DOHH2 (cell line): Measurements from ENCODE around the gene N4BP2L1.

Source experiments
- H3F3A ChIP-seq: fragments of 200-600 bp; sonication (generic), shearing (Covaris generic); 2 replicates; pipeline ENCODE4 v1.6.0; 2016; ENCODE audit warnings: antibody characterized with exemption, mild to moderate bottlenecking; ENCODE audit not compliant: control insufficient read depth, insufficient read depth
- H3K27ac ChIP-seq: fragments of 200-600 bp; sonication (generic); 2 replicates; pipeline ENCODE4 v1.5.1; 2014; ENCODE audit warnings: low read depth, mild to moderate bottlenecking, low read length, moderate library complexity
- H3K27me3 ChIP-seq: fragments of 200-600 bp; sonication (generic); 2 replicates; pipeline ENCODE4 v1.6.1; 2014; ENCODE audit warnings: mild to moderate bottlenecking, low read length, mixed read lengths; ENCODE audit not compliant: control insufficient read depth
- H3K36me3 ChIP-seq: fragments of 200-600 bp; sonication (generic); 2 replicates; pipeline ENCODE4 v1.6.1; 2014; ENCODE audit warnings: mild to moderate bottlenecking, low read length, moderate library complexity, mixed read lengths; ENCODE audit not compliant: control insufficient read depth
- H3K4me1 ChIP-seq: fragments of 200-600 bp; sonication (generic); 2 replicates; pipeline ENCODE4 v1.6.1; 2014; ENCODE audit warnings: mild to moderate bottlenecking, low read length, mixed read lengths; ENCODE audit not compliant: control insufficient read depth
- H3K4me2 ChIP-seq: fragments of 200-600 bp; sonication (generic); 2 replicates; pipeline ENCODE4 v1.6.0; 2014; ENCODE audit warnings: mild to moderate bottlenecking, low read length, moderate library complexity
- H3K4me3 ChIP-seq: fragments of 200-600 bp; sonication (generic); 2 replicates; pipeline ENCODE4 v1.5.1; 2014; ENCODE audit warnings: mild to moderate bottlenecking, low read length, mixed read lengths
- H3K79me2 ChIP-seq: fragments of 200-600 bp; sonication (generic); 2 replicates; pipeline ENCODE4 v1.6.1; 2014; ENCODE audit warnings: mild to moderate bottlenecking, low read length, mixed read lengths; ENCODE audit not compliant: control insufficient read depth
- H3K9me2 ChIP-seq: fragments of 200-600 bp; sonication (generic); replicated peaks from 2 replicates; pipeline ENCODE4 v1.6.1; 2014; ENCODE audit warnings: mild to moderate bottlenecking, low read length, mixed read lengths; ENCODE audit not compliant: control insufficient read depth
- H3K9me3 ChIP-seq: fragments of 200-600 bp; sonication (generic); 2 replicates; pipeline ENCODE4 v1.6.1; 2014; ENCODE audit warnings: antibody characterized with exemption, low read length, mixed read lengths; ENCODE audit not compliant: control insufficient read depth, insufficient read depth
- H4K20me1 ChIP-seq: fragments of 200-600 bp; sonication (generic); 2 replicates; pipeline ENCODE4 v1.6.0; 2014; ENCODE audit warnings: low read depth, mild to moderate bottlenecking, antibody characterized with exemption, low read length, moderate library complexity; ENCODE audit not compliant: control insufficient read depth, insufficient read depth
- EZH2phosphoT487 ChIP-seq: fragments of 200-600 bp; sonication (generic); IDR thresholded peaks from 2 replicates; pipeline ENCODE4 v1.6.1; 2017; ENCODE audit warnings: borderline replicate concordance, mild to moderate bottlenecking, antibody characterized with exemption, low read length, moderate library complexity, mixed read lengths
- TF ChIP-seq, protein P1 (sequence below): fragments of 200-600 bp; sonication (generic); IDR thresholded peaks from one replicate; pipeline ENCODE4 v1.5.1; 2014; ENCODE audit warnings: antibody characterized with exemption, mild to moderate bottlenecking, low read depth, low read length; ENCODE audit not compliant: poor library complexity, severe bottlenecking

Gene N4BP2L1

GRCh38 chr13:32383836-32384618 is 43.9 kb downstream of the N4BP2L1 start:
- H3K4me3 ChIP-seq = no peak overlapping the region
- H3K79me2 ChIP-seq = no peaks in the 10 kb centered on the region
- no peaks in the 10 kb centered on the region for H3F3A ChIP-seq
- no peaks in the 10 kb centered on the region for H3K27me3 ChIP-seq
- no peak overlapping the region for H3K4me2 ChIP-seq
- H3K9me3 ChIP-seq = no peaks in the 10 kb centered on the region
- no peak overlapping the region for H3K27ac ChIP-seq
- peaks cover 80% of the 10 kb centered on the region for H3K36me3 ChIP-seq
- TF ChIP-seq, protein P1, sequence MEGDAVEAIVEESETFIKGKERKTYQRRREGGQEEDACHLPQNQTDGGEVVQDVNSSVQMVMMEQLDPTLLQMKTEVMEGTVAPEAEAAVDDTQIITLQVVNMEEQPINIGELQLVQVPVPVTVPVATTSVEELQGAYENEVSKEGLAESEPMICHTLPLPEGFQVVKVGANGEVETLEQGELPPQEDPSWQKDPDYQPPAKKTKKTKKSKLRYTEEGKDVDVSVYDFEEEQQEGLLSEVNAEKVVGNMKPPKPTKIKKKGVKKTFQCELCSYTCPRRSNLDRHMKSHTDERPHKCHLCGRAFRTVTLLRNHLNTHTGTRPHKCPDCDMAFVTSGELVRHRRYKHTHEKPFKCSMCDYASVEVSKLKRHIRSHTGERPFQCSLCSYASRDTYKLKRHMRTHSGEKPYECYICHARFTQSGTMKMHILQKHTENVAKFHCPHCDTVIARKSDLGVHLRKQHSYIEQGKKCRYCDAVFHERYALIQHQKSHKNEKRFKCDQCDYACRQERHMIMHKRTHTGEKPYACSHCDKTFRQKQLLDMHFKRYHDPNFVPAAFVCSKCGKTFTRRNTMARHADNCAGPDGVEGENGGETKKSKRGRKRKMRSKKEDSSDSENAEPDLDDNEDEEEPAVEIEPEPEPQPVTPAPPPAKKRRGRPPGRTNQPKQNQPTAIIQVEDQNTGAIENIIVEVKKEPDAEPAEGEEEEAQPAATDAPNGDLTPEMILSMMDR = no peak
- TF ChIP-seq EZH2phosphoT487 = no peak
- no peaks in the 10 kb centered on the region for H4K20me1 ChIP-seq
- H3K4me1 ChIP-seq = no peaks in the 10 kb centered on the region
- H3K9me2 ChIP-seq = no peaks in the 10 kb centered on the region

GRCh38 chr13:32381539-32381938 is 46.4 kb downstream of the N4BP2L1 start:
- Histone ChIP-seq H3K9me2 (no peaks in the 10 kb centered on the region), H3K27ac (no peak overlapping the region), H3K79me2 (no peaks in the 10 kb centered on the region), H3K9me3 (no peaks in the 10 kb centered on the region), H3K4me2 (no peak overlapping the region), H3K36me3 (peaks cover 92% of the 10 kb centered on the region), H4K20me1 (no peaks in the 10 kb centered on the region), H3F3A (no peaks in the 10 kb centered on the region), H3K27me3 (no peaks in the 10 kb centered on the region), H3K4me1 (no peaks in the 10 kb centered on the region), H3K4me3 (no peak overlapping the region)
- no peak for TF ChIP-seq EZH2phosphoT487
- TF ChIP-seq, protein P1 = peak; percentile 27

GRCh38 chr13:32378012-32378411 is 49.9 kb downstream of the N4BP2L1 start:
- no peak overlapping the region for H3K4me3 ChIP-seq
- H3K4me2 ChIP-seq = no peak overlapping the region
- H3K27ac ChIP-seq = no peak overlapping the region
- no peaks in the 10 kb centered on the region for H3K4me1 ChIP-seq
- H3K79me2 ChIP-seq = no peaks in the 10 kb centered on the region
- TF ChIP-seq, protein P1 = no peak
- no peak for TF ChIP-seq EZH2phosphoT487
- H3K9me3 ChIP-seq = no peaks in the 10 kb centered on the region
- H3K27me3 ChIP-seq = no peaks in the 10 kb centered on the region
- H3K9me2 ChIP-seq = no peaks in the 10 kb centered on the region
- H4K20me1 ChIP-seq = no peaks in the 10 kb centered on the region
- no peaks in the 10 kb centered on the region for H3F3A ChIP-seq
- H3K36me3 ChIP-seq = peaks cover 89% of the 10 kb centered on the region
